NB4 (cell line): Measurements from ENCODE around the gene GALNT2.

Experiments used
- DNase-seq: peaks from one replicate; pipeline ENCODE4 v3.0.0; 2010; ENCODE audit warnings: low read depth
- H3K4me3 ChIP-seq: one replicate; pipeline ENCODE4 v1.5.1; 2011; ENCODE audit warnings: mild to moderate bottlenecking, low read depth, low read length, moderate library complexity
- CTCF ChIP-seq: IDR thresholded peaks from one replicate; pipeline ENCODE4 v1.5.1; 2012; ENCODE audit warnings: low read depth, low read length
- MAX ChIP-seq: IDR thresholded peaks from 2 replicates; pipeline ENCODE4 v1.6.1; 2011; ENCODE audit warnings: low read depth, low read length
- MYC ChIP-seq: IDR thresholded peaks from 2 replicates; pipeline ENCODE4 v1.6.1; 2011; ENCODE audit warnings: low read depth, low read length
- POLR2A ChIP-seq: IDR thresholded peaks from 2 replicates; pipeline ENCODE4 v1.6.1; 2011; ENCODE audit warnings: mild to moderate bottlenecking; ENCODE audit not compliant: insufficient read length; ENCODE audit errors: extremely low read depth

The GALNT2 gene

GRCh38 chr1:230026572-230026971 lies 40.5 kb upstream of the GALNT2 start:
- TF ChIP-seq POLR2A (no peak), MYC (no peak), MAX (no peak), CTCF (no peak)
- peak; percentile 24 for DNase-seq
- H3K4me3 ChIP-seq: no peak overlapping the region

- H3K4me3 ChIP-seq: no peak overlapping the region
- no peak for DNase-seq
- TF ChIP-seq MYC (no peak), POLR2A (no peak)
Observed at GRCh38 chr1:230028602-230029223, 38.3 kb upstream of the GALNT2 start.

- H3K4me3 ChIP-seq: no peak overlapping the region
- TF ChIP-seq POLR2A (no peak), CTCF (no peak), MYC (no peak), MAX (no peak)
- no peak for DNase-seq
Observed at GRCh38 chr1:230029244-230029941, 37.6 kb upstream of the GALNT2 start.

- no peak for DNase-seq
- no peak for TF ChIP-seq POLR2A
- H3K4me3 ChIP-seq: no peak overlapping the region
Observed at GRCh38 chr1:230030122-230030821, 36.8 kb upstream of the GALNT2 start.

GRCh38 chr1:230031131-230031530 lies 35.9 kb upstream of the GALNT2 start:
- H3K4me3 ChIP-seq: no peak overlapping the region
- peak; percentile 55 for DNase-seq
- TF ChIP-seq MYC: no peak

GRCh38 chr1:230032516-230033281 lies 34.3 kb upstream of the GALNT2 start:
- TF ChIP-seq MYC (no peak), CTCF (no peak), POLR2A (no peak), MAX (no peak)
- no peak for DNase-seq

GRCh38 chr1:230037261-230037660 lies 29.8 kb upstream of the GALNT2 start:
- H3K4me3 ChIP-seq: no peak overlapping the region
- TF ChIP-seq CTCF: no peak
- no peak for TF ChIP-seq MAX
- TF ChIP-seq MYC: no peak
- TF ChIP-seq POLR2A: no peak
- no peak for DNase-seq

More at GRCh38 chr1:230032516-230033281, 34.3 kb upstream of the GALNT2 start:
- H3K4me3 ChIP-seq: no peak overlapping the region
